Lung (tissue), 12 donors: ENCODE data around the gene CTLA4. TPM values are rescaled to one million over a fixed set of nuclear protein-coding genes. Genes with fewer than 3 reads are reported as not detected.

ENCODE experiments used
- ATAC-seq: fragments of 200-7000 bp; cut with Tn5 transposase; one replicate; pipeline ENCODE4 v1.9.1; 2020; ENCODE audit warnings: moderate number of reproducible peaks; ENCODE audit not compliant: insufficient read depth, low FRiP score
- DNase-seq, 3 donors: peaks; one replicate each; pipeline ENCODE4 v3.0.0-alpha.2; 2013 to 2017
- H3K27ac ChIP-seq, 2 donors: one replicate each; pipeline ENCODE4 v1.5.1; 2013; ENCODE audit warnings: mild to moderate bottlenecking in 2 of 2, moderate library complexity in 2 of 2, control low read depth in 1 of 2, inconsistent platforms in 1 of 2, low read depth in 1 of 2, low read length in 1 of 2
- H3K27me3 ChIP-seq, 3 donors: one replicate each; pipeline ENCODE4 v1.5.1; 2013; ENCODE audit warnings: low read length in 2 of 3; ENCODE audit not compliant: control insufficient read depth in 3 of 3, insufficient read depth in 3 of 3
- H3K36me3 ChIP-seq, 4 donors: one replicate each; pipeline ENCODE4 v1.5.1; 2013; ENCODE audit warnings: low read length in 4 of 4, mild to moderate bottlenecking in 1 of 4, moderate library complexity in 1 of 4; ENCODE audit not compliant: control insufficient read depth in 4 of 4, insufficient read depth in 4 of 4
- H3K4me1 ChIP-seq, 5 donors: one replicate each; pipeline ENCODE4 v1.5.1; 2013; ENCODE audit warnings: low read length in 5 of 5, mild to moderate bottlenecking in 2 of 5, moderate library complexity in 1 of 5; ENCODE audit not compliant: control insufficient read depth in 5 of 5, insufficient read depth in 5 of 5
- H3K4me3 ChIP-seq: one replicate; pipeline ENCODE4 v1.5.1; 2013; ENCODE audit warnings: mild to moderate bottlenecking, control low read depth, moderate library complexity
- H3K9ac ChIP-seq, 2 donors: one replicate each; pipeline ENCODE4 v1.5.1; 2013; ENCODE audit warnings: low read length in 2 of 2, control low read depth in 1 of 2; ENCODE audit not compliant: insufficient read depth in 1 of 2
- H3K9me3 ChIP-seq, 4 donors: one replicate each; pipeline ENCODE4 v1.5.1; 2013; ENCODE audit warnings: low read length in 3 of 4, mild to moderate bottlenecking in 1 of 4, moderate library complexity in 1 of 4; ENCODE audit not compliant: control insufficient read depth in 4 of 4, insufficient read depth in 3 of 4
- WGBS, 2 donors: extraction: QIAGEN DNeasy Blood & Tissue Kit; methylation state at CpG; one replicate each; pipeline ENCODE4 v1.1.7; 2013; 5-methylcytosine and 5-hydroxymethylcytosine counted together
- polyA plus RNA-seq, 2 donors: library from polyadenylated mRNA; stranded (reverse); fragments of 200-250 nt; gene quantifications; one replicate each; pipeline ENCODE4 v1.2.1, GENCODE V29; 2013
- total RNA-seq, 2 donors: library from RNA; depleted of rRNA in 1 of 2; stranded (reverse); fragments of >200 nt in 1 of 2; gene quantifications; one replicate each; pipeline ENCODE4 v1.2.1, GENCODE V29; 2014 to 2021
- TF ChIP-seq, protein P1 (sequence below): IDR thresholded peaks from 2 replicates; pipeline ENCODE4 v1.5.1; 2012; ENCODE audit warnings: mild to moderate bottlenecking; ENCODE audit errors: control extremely low read depth, extremely low read depth
- donor health status: control.
- donor health status: control.
- donor health status: Bipolar disorder and iron deficiency.
- donor health status: healthy.
- donor health status: DM: yes; HTN: yes; CAD: no.

Gene CTLA4
- total and polyA plus RNA-seq, 4 donors: 0.10 to 3.9 (median 1.4) TPM

DNA sequence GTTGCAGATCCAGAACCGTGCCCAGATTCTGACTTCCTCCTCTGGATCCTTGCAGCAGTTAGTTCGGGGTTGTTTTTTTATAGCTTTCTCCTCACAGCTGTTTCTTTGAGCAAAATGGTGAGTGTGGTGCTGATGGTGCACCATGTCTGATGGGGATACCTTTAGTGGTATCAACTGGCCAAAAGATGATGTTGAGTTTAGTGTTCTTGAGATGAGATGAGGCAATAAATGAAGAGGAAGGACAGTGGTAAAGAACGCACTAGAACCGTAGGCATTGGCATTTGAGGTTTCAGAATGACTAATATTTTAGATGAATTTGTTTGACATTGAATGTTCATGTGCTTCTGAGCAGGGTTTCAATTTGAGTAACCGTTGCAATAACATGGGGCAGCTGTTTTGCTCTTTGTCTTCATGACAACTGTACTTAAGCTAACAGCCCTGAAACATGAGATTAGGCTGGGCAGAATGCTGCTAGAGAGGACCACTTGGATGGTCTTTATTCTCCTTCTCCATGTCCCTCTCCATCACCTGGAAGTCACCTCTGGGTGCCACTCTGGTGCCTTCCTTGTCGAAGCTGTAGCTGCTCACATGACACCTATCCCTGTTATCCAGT, 3.9 kb downstream of the CTLA4 start:
- Histone ChIP-seq H3K9ac (no peak overlapping the region), H3K36me3 (no peaks in the 10 kb centered on the region), H3K9me3 (no peaks in the 10 kb centered on the region), H3K4me1 (no peaks in the 10 kb centered on the region), H3K4me3 (no peak overlapping the region), H3K27ac (no peak overlapping the region), H3K27me3 (no peaks in the 10 kb centered on the region)
- no peak for ATAC-seq
- TF ChIP-seq, protein P1, sequence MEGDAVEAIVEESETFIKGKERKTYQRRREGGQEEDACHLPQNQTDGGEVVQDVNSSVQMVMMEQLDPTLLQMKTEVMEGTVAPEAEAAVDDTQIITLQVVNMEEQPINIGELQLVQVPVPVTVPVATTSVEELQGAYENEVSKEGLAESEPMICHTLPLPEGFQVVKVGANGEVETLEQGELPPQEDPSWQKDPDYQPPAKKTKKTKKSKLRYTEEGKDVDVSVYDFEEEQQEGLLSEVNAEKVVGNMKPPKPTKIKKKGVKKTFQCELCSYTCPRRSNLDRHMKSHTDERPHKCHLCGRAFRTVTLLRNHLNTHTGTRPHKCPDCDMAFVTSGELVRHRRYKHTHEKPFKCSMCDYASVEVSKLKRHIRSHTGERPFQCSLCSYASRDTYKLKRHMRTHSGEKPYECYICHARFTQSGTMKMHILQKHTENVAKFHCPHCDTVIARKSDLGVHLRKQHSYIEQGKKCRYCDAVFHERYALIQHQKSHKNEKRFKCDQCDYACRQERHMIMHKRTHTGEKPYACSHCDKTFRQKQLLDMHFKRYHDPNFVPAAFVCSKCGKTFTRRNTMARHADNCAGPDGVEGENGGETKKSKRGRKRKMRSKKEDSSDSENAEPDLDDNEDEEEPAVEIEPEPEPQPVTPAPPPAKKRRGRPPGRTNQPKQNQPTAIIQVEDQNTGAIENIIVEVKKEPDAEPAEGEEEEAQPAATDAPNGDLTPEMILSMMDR: no peak
- WGBS, 2 donors: 70% methylated on average over 6 of the region's 6 CpGs
- DNase-seq: no peak

DNA sequence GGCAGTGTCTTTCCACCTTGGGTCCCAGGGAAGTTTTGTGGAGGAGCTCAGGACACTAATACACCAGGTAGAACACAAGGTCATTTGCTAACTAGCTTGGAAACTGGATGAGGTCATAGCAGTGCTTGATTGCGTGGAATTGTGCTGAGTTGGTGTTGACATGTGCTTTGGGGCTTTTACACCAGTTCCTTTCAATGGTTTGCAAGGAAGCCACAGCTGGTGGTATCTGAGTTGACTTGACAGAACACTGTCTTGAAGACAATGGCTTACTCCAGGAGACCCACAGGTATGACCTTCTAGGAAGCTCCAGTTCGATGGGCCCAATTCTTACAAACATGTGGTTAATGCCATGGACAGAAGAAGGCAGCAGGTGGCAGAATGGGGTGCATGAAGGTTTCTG, 5.9 kb downstream of the CTLA4 start:
- H3K9ac ChIP-seq: no peak overlapping the region
- H3K9me3 ChIP-seq: no peaks in the 10 kb centered on the region
- no peak overlapping the region for H3K4me3 ChIP-seq
- WGBS, 2 donors: 85 to 88% methylated on average over 2 of the region's 2 CpGs
- ATAC-seq (no peak), DNase-seq (no peak)
- no peaks in the 10 kb centered on the region for H3K27me3 ChIP-seq
- no peaks in the 10 kb centered on the region for H3K4me1 ChIP-seq
- H3K36me3 ChIP-seq: no peaks in the 10 kb centered on the region
- TF ChIP-seq, protein P1: no peak
- no peak overlapping the region for H3K27ac ChIP-seq

DNA sequence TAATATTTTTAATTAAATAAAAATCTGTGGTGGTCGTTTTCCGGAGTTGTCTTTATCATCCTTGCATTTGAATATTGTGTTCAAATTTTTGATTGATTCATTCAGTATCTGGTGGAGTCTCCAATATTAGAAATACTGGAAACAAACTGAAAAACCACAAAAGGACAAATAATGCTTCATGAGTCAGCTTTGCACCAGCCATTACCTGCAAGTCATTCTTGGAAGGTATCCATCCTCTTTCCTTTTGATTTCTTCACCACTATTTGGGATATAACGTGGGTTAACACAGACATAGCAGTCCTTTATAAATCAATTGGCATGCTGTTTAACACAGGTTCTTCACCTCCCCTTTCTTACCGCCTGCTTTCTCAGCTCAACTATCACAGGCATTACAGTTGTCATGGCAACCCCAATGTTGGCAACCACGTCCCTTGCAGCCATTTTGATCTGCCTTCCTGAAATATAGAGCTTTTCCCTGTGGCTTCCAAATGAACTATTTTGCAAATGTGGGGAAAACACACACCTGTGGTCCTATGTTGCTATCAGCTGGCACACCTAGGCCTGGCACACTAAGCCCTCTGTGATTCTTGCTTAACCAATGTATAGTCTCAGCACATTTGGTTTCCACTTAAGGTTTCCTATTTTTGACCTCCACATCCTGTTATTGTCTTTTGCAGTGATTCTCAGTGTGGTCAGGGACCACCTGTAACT, 6.5 kb downstream of the CTLA4 start:
- DNase-seq (no peak), ATAC-seq (no peak)
- 85 to 88% methylated on average over 5 of the region's 5 CpGs for WGBS, 2 donors
- no peak overlapping the region for H3K9ac ChIP-seq
- no peaks in the 10 kb centered on the region for H3K4me1 ChIP-seq
- TF ChIP-seq, protein P1: no peak
- H3K27me3 ChIP-seq: no peaks in the 10 kb centered on the region
- no peaks in the 10 kb centered on the region for H3K36me3 ChIP-seq
- H3K27ac ChIP-seq: no peak overlapping the region
- no peaks in the 10 kb centered on the region for H3K9me3 ChIP-seq
- no peak overlapping the region for H3K4me3 ChIP-seq
